HL-60 (cell line): ENCODE data around the gene E4F1.

ENCODE experiments used
- DNase-seq, 2 experiments: peaks; one replicate each; pipeline ENCODE4 v3.0.0-alpha.2; 2010 to 2020; ENCODE audit warnings: low read depth in 1 of 2, low spot score in 1 of 2
- H3K27ac ChIP-seq: fragments of 250-450 bp; sonication (Bioruptor Pico); replicated peaks from 2 replicates; pipeline ENCODE4 v1.5.1; 2020; ENCODE audit warnings: mild to moderate bottlenecking, moderate library complexity
- H3K27me3 ChIP-seq: fragments of 250-450 bp; sonication (Bioruptor Pico); 2 replicates; pipeline ENCODE4 v1.5.1; 2021; ENCODE audit warnings: mild to moderate bottlenecking, moderate library complexity; ENCODE audit not compliant: insufficient read depth, poor library complexity, severe bottlenecking
- H3K4me3 ChIP-seq: replicated peaks from 2 replicates; pipeline ENCODE4 v1.5.1; 2011; ENCODE audit warnings: mild to moderate bottlenecking, control low read depth, low read length; ENCODE audit not compliant: insufficient read depth
- CTCF ChIP-seq: IDR thresholded peaks from one replicate; pipeline ENCODE4 v1.5.1; 2011; ENCODE audit warnings: low read length, control low read depth, inconsistent platforms; ENCODE audit not compliant: insufficient read depth
- GABPA ChIP-seq: IDR thresholded peaks from 2 replicates; pipeline ENCODE4 v1.6.1; 2012; ENCODE audit warnings: low read depth
- POLR2AphosphoS5 ChIP-seq: IDR thresholded peaks from 2 replicates; pipeline ENCODE4 v1.6.1; 2012; ENCODE audit warnings: low read depth
- REST ChIP-seq: IDR thresholded peaks from 2 replicates; pipeline ENCODE4 v1.6.1; 2012; ENCODE audit warnings: low read depth; ENCODE audit not compliant: insufficient replicate concordance
- SPI1 ChIP-seq: IDR thresholded peaks from 2 replicates; pipeline ENCODE4 v1.6.1; 2012; ENCODE audit warnings: low read depth, mild to moderate bottlenecking, borderline replicate concordance

The E4F1 gene

GRCh38 chr16:2233872-2234812, 10.8 kb downstream of the E4F1 start:
- TF ChIP-seq REST (no peak), SPI1 (no peak), GABPA (no peak), CTCF (no peak), POLR2AphosphoS5 (no peak)
- Histone ChIP-seq H3K4me3 (no peak overlapping the region), H3K27me3 (no peaks in the 10 kb centered on the region), H3K27ac (no peak overlapping the region)
- DNase-seq = no peak

GRCh38 chr16:2234813-2235170, 11.4 kb downstream of the E4F1 start:
- Histone ChIP-seq H3K27me3 (no peaks in the 10 kb centered on the region), H3K27ac (no peak overlapping the region), H3K4me3 (no peak overlapping the region)
- no peak for TF ChIP-seq GABPA
- TF ChIP-seq POLR2AphosphoS5 = no peak
- TF ChIP-seq CTCF = no peak
- no peak for TF ChIP-seq SPI1
- no peak for TF ChIP-seq REST
- no peak for DNase-seq

GRCh38 chr16:2235234-2235651, 11.9 kb downstream of the E4F1 start:
- Histone ChIP-seq H3K27ac (no peak overlapping the region), H3K4me3 (no peak overlapping the region), H3K27me3 (no peaks in the 10 kb centered on the region)
- TF ChIP-seq POLR2AphosphoS5 (no peak; the same call in 1 of the 2 replicates), GABPA (no peak), REST (no peak), CTCF (no peak), SPI1 (no peak)
- no peak for DNase-seq
